ENCODE results near the gene EZH2. TPM values are rescaled to one million over a fixed set of nuclear protein-coding genes. Genes with fewer than 3 reads are reported as not detected.

Gene EZH2
- polyA plus RNA-seq, 1 of the 3 experiments (the other 2 are of a cell fraction) = 30.6 TPM

GRCh38 chr7:148763622-148764021, 120.5 kb downstream of the EZH2 start:
- H4K20me1 ChIP-seq (ENCODE audit: insufficient read depth) = no peaks in the 10 kb centered on the region
- peaks cover 7% of the 10 kb centered on the region for H3F3A ChIP-seq (replicated peaks; ENCODE audit: insufficient read depth)
- H3K79me2 ChIP-seq (ENCODE audit: insufficient read depth) = no peaks in the 10 kb centered on the region
- H2AFZ ChIP-seq (ENCODE audit: low read depth) = no peak overlapping the region
- ChIA-PET POLR2A (no interaction called here), CTCF (interaction anchor here (0.9 to 1.5 kb wide), 5 partner anchors 11 to 189 kb away, joined by 3 to 4 read pairs (median 3); no protein-coding TSS in a partner anchor)
- H3K9me3 ChIP-seq = no peaks in the 10 kb centered on the region
- no peak overlapping the region for H3K4me3 ChIP-seq (ENCODE audit: low read depth in 2 of 2, low read length in 1 of 2)
- no peak for TF ChIP-seq MAX (IDR thresholded peaks at IDR 0.05; ENCODE audit: low read depth)
- TF ChIP-seq RAD21 (IDR thresholded peaks at IDR 0.05; ENCODE audit: low read length) = no peak
- no peak for TF ChIP-seq NFIC (IDR thresholded peaks at IDR 0.05; ENCODE audit: borderline replicate concordance)
- H3K4me1 ChIP-seq (ENCODE audit: control insufficient read depth in 1 of 2, insufficient read depth in 2 of 2, low read depth in 1 of 2, low read length in 1 of 2) = 0 out of 4 replicates have a peak, but pooled peaks cover 0 to 2% of the 10 kb centered on the region in 2 experiments
- H3K36me3 ChIP-seq (replicated peaks in 1 of 2; ENCODE audit: control insufficient read depth in 1 of 2, insufficient read depth in 2 of 2, low read length in 1 of 2) = peaks cover 57 to 72% of the 10 kb centered on the region in 2 experiments
- H3K4me2 ChIP-seq = no peak overlapping the region
- H3K9ac ChIP-seq = no peak overlapping the region
- H3K9me2 ChIP-seq = no peaks in the 10 kb centered on the region; the same call in 1 of the 2 replicates
- DNase-seq = no peak
- H3K27me3 ChIP-seq (ENCODE audit: insufficient read depth) = no peaks in the 10 kb centered on the region
- H3K27ac ChIP-seq (ENCODE audit: low read depth in 2 of 2, low read length in 1 of 2) = peak overlapping the region in 1 of 2 experiments; percentile 3; a peak in 1 of 4 replicates

- H3K9me3 ChIP-seq = no peaks in the 10 kb centered on the region
- H3F3A ChIP-seq (replicated peaks; ENCODE audit: insufficient read depth) = peaks cover 7% of the 10 kb centered on the region
- H3K79me2 ChIP-seq (ENCODE audit: insufficient read depth) = peaks cover 12% of the 10 kb centered on the region; the same call in 1 of the 2 replicates
- no peaks in the 10 kb centered on the region for H4K20me1 ChIP-seq (ENCODE audit: insufficient read depth)
- DNase-seq = no peak
- CTCF ChIA-PET = interaction anchor here (0.6 kb wide), 1 partner anchor 31 kb away, joined by 3 read pairs; no protein-coding TSS in a partner anchor
- TF ChIP-seq RCOR1 (IDR thresholded peaks at IDR 0.05; ENCODE audit: low read length) (no peak), EP300 (IDR thresholded peaks at IDR 0.05; ENCODE audit: borderline replicate concordance in 1 of 2, low read depth in 1 of 2, low read length in 1 of 2) (no peak), YY1 (IDR thresholded peaks at IDR 0.05; ENCODE audit: low read depth) (no peak), TCF12 (IDR thresholded peaks at IDR 0.05) (no peak), FOXJ3 (CRISPR knock-in tag; IDR thresholded peaks at IDR 0.05) (no peak), FOXM1 (IDR thresholded peaks at IDR 0.05; ENCODE audit: low read depth) (no peak), USF1 (IDR thresholded peaks at IDR 0.05; ENCODE audit: borderline replicate concordance, low read depth) (no peak), RAD21 (IDR thresholded peaks at IDR 0.05; ENCODE audit: low read length) (no peak)
- TF ChIP-seq, protein P1, sequence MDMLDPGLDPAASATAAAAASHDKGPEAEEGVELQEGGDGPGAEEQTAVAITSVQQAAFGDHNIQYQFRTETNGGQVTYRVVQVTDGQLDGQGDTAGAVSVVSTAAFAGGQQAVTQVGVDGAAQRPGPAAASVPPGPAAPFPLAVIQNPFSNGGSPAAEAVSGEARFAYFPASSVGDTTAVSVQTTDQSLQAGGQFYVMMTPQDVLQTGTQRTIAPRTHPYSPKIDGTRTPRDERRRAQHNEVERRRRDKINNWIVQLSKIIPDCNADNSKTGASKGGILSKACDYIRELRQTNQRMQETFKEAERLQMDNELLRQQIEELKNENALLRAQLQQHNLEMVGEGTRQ (IDR thresholded peaks at IDR 0.05; ENCODE audit: borderline replicate concordance, low read depth, low read length) = no peak
- TF ChIP-seq, protein P2, sequence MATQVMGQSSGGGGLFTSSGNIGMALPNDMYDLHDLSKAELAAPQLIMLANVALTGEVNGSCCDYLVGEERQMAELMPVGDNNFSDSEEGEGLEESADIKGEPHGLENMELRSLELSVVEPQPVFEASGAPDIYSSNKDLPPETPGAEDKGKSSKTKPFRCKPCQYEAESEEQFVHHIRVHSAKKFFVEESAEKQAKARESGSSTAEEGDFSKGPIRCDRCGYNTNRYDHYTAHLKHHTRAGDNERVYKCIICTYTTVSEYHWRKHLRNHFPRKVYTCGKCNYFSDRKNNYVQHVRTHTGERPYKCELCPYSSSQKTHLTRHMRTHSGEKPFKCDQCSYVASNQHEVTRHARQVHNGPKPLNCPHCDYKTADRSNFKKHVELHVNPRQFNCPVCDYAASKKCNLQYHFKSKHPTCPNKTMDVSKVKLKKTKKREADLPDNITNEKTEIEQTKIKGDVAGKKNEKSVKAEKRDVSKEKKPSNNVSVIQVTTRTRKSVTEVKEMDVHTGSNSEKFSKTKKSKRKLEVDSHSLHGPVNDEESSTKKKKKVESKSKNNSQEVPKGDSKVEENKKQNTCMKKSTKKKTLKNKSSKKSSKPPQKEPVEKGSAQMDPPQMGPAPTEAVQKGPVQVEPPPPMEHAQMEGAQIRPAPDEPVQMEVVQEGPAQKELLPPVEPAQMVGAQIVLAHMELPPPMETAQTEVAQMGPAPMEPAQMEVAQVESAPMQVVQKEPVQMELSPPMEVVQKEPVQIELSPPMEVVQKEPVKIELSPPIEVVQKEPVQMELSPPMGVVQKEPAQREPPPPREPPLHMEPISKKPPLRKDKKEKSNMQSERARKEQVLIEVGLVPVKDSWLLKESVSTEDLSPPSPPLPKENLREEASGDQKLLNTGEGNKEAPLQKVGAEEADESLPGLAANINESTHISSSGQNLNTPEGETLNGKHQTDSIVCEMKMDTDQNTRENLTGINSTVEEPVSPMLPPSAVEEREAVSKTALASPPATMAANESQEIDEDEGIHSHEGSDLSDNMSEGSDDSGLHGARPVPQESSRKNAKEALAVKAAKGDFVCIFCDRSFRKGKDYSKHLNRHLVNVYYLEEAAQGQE (IDR thresholded peaks at IDR 0.05; ENCODE audit: low read depth, low read length) = no peak
- H3K4me2 ChIP-seq = no peak overlapping the region
- 0 out of 4 replicates have a peak, but pooled peaks cover 0 to 2% of the 10 kb centered on the region in 2 experiments for H3K4me1 ChIP-seq (ENCODE audit: control insufficient read depth in 1 of 2, insufficient read depth in 2 of 2, low read depth in 1 of 2, low read length in 1 of 2)
- no peak overlapping the region for H3K27ac ChIP-seq (ENCODE audit: low read depth in 2 of 2, low read length in 1 of 2)
- WGBS (ENCODE audit: low lambda C conversion rate) = 96% methylated on average over 12 of the region's 12 CpGs
- no peaks in the 10 kb centered on the region for H3K27me3 ChIP-seq (ENCODE audit: insufficient read depth)
- H3K9ac ChIP-seq = no peak overlapping the region
- peaks cover 56 to 61% of the 10 kb centered on the region in 2 experiments for H3K36me3 ChIP-seq (replicated peaks in 1 of 2; ENCODE audit: control insufficient read depth in 1 of 2, insufficient read depth in 2 of 2, low read length in 1 of 2)
- H3K4me3 ChIP-seq (ENCODE audit: low read depth in 2 of 2, low read length in 1 of 2) = no peak overlapping the region
- POLR2A ChIA-PET = no interaction called here
- peaks cover 3% of the 10 kb centered on the region; the same call in 1 of the 2 replicates for H3K9me2 ChIP-seq
- no peak overlapping the region for H2AFZ ChIP-seq (ENCODE audit: low read depth)
Measured at GRCh38 chr7:148761499-148762278, 122.4 kb downstream of the EZH2 start.

All from SK-N-SH (cell line).